CD1c-positive myeloid dendritic cell (primary cell): ENCODE results near the gene PDHX.

Source experiments
- DNase-seq: peaks from one replicate; pipeline ENCODE4 v3.0.0-alpha.2; 2016; ENCODE audit errors: extremely low spot score

PDHX gene

DNA sequence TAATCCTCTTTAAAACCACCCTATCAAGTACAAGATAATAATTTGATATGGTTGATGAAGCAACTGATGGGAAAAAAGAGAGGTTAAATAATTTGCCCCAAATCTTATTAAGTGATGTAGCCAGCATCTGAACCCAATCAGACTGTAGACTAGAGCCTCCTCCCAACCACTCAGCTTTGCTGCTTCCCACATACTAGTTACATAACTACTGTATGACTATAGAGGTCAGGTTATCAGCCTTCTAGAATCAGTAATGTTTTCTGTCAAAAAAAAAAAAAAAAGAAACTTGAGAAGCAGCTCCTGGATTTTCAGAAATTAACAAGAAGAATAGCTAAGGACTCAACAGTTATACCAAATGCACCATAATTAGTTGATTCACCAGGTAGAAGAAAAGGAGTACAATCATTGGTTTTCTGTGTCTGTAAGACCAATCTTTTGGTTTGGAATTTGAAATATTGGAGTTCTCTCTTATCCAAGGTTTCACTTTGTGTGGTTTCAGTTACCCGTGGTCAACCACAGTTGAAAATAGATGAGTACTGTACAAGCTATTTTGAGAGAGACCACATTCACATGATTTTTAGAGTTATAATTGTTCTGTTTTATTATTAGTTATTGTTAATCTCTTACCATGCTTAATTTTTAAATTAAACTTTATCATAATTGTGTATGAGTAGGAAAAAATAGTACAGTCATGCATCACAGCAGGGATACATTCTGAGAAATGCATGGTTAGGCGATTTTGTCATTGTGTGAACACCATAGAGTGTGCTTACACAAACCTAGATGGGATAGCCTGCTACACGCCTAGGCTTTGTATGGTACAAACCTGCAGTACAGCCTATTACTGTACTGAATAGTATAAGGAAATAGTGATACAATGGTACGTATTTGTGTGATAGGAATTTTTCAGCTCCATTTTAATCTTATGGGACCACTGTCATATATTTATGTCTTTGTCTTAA lies 72.2 kb downstream of the PDHX start:
- no peak for DNase-seq

- no peak for DNase-seq
These were observed 74.5 kb downstream of the PDHX start for GRCh38 chr11:34990916-34991315.

GRCh38 chr11:34994854-34995253 lies 78.4 kb downstream of the PDHX start:
- DNase-seq, result no peak

- DNase-seq, result peak; percentile 73
These were observed 80.5 kb downstream of the PDHX start for GRCh38 chr11:34996958-34997357.

- peak; percentile 63 for DNase-seq
These were observed 81.6 kb downstream of the PDHX start for GRCh38 chr11:34997952-34998528.

DNA sequence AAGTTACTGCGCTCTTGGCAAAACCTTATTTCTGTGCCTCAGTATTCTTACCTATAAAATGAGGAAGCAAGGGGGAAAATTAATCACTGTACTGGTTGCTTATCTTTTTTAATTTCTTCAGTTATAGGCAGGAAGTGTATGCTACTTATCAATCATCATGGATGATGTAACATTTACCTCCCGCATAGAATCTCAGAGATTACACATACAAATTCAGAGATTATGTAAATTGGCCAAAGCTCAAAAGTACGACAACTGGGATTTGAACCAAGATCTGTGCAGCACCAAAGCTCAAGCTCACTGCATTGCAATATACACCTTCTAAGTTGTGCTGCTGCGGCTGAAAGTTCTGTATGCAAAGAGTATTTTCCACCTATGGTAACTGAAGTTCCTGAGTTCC lies 83.0 kb downstream of the PDHX start:
- no peak for DNase-seq

GRCh38 chr11:35003186-35003585 lies 86.8 kb downstream of the PDHX start:
- no peak for DNase-seq

DNA sequence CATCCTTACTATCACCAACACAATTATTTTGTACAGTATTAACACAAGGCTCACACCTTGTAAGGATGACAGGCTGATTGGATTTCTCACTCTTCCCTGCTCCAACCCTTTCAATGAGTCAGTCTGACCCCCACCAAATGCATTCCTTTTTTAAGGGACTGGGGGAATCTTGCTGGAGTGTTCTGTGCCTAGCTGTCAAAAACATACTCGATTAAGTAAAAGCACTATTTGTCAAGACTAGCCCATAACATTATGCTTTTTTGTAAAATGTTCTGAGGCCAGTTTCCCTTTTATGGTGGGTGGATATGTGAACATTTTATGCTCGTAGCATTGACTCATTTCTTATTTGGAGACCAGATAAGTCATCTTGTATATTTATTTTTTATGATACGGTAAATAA lies 87.2 kb downstream of the PDHX start:
- DNase-seq, result peak; percentile 52

- DNase-seq, result no peak
These were observed 88.8 kb downstream of the PDHX start for GRCh38 chr11:35005141-35005780.

- DNase-seq, result peak; percentile 91
These were observed 90.1 kb downstream of the PDHX start for GRCh38 chr11:35006389-35007128.

GRCh38 chr11:35007277-35007676 lies 90.9 kb downstream of the PDHX start:
- no peak for DNase-seq

DNA sequence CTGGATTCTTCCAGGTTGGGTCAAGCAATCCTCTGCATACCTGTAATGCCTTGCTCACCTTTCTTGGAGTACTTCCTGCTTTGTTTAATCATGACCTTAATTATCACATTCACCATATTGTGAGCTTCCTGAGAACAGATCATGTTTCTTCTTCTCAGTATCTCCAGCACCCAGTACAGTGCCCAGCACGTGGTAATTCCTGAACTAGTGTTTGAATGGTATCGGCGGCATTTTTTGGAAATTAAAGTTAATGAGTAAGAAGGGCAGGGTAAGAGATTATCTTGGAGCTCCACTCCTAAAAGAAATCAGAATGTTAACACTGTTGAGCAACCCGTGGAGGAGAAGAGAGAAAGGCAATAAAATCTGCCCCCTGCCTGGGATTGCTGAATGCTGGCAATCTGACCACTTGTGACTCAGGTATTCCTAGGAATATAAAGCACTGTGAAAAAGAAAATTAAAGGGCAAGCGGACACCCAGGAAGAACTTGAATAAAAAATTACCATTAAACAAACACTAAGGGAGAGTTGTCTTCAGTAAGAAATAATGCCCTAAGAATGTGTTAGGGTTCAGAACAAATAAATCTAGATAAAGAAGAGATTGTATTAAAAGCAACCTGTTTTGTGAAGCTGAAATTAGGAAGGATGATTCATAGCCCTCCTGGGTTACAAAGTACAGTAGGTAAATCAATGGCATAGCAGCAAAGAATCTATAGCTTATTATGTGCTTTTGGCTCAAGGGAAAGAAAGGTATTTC lies 92.9 kb downstream of the PDHX start:
- no peak for DNase-seq

GRCh38 chr11:35009944-35010342 lies 93.5 kb downstream of the PDHX start:
- DNase-seq, result no peak

GRCh38 chr11:35010654-35011053 lies 94.2 kb downstream of the PDHX start:
- no peak for DNase-seq

DNA sequence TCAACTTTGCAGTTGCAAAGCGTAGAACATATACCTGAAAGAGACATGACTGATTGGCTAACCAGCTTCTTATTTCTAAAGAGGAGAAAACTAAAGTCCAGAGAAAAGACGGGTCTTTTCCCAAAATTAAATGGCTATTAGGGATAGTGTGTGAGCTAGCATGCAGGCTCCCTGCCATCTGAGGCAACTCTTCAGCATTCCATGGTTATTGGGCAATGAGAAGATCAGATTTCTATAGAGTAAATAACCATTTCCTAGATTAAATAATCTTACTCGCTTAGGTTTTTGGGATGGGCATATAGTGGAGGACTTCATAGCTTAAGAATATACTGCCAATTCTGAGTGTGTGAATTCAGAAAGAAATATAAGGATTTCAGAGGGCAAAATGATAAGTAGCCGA lies 95.0 kb downstream of the PDHX start:
- DNase-seq, result no peak

GRCh38 chr11:35011944-35012343 lies 95.5 kb downstream of the PDHX start:
- no peak for DNase-seq

DNA sequence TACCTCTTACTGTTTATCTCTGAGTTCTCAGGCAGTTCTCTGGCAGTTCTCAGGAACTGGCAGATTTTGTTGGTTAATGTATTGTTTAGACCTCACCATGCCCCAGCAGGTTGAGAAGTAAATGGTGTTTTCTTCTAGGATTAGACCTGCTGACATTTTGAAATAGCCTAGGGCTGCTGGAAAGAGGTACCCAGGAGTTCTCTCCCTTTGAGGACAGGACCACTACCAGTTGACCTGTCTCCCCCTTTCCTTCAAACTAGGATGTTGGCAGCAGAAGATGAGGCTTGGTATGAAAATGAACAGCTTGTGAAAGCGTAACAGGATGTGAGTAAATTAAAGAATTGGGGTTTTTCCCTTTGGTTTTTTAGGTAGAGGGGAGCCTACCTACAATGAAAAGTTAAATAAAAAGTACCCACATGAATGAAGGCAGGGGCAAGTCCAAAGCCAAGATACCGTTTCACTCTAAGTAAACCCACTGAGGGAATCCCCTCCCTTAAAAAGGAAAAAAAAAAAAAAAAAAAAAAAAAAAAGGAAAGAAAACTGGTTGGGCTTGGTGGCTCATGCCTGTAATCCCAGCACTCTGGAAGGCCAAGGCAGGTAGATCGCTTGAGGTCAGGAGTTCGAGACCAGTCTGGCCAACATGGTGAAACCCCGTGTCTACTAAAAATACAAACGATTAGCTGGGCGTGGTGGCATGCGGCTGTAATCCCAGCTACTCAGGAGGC lies 96.2 kb downstream of the PDHX start:
- peak; percentile 32 for DNase-seq

DNA sequence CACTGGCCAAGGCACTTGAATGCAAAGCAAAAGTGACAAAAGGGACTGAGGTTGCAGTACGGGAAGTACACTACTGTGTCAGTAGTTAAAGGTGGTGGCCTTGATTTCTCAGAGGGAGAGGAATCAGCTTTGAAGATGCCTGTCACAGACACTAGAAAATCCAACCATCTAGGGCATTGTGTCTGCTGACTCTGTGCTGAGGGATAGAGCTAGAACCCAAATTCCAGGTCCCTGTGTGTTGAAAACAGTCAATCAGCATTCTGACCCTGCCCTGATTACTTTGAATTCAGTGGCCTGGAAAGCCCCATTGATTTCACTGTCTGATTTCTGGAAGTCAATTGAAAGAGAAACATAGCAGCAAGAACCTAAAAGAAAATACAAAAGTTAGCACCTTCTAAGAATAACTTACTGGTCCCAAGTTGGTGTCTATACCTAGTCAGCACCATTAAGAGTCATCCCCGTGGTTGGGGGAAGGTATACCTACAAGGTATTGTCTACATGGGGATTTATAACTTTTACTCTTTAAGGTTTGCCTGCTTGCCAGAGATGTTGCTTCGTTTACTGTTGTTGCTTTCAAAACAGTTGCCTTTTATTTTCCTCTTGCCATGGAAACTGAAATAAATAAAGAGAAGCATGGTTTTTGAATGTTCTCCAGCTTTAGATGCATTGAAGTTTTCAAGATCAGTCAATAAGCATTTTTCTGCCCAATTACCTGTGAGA lies 97.3 kb downstream of the PDHX start:
- peak; percentile 35 for DNase-seq

DNA sequence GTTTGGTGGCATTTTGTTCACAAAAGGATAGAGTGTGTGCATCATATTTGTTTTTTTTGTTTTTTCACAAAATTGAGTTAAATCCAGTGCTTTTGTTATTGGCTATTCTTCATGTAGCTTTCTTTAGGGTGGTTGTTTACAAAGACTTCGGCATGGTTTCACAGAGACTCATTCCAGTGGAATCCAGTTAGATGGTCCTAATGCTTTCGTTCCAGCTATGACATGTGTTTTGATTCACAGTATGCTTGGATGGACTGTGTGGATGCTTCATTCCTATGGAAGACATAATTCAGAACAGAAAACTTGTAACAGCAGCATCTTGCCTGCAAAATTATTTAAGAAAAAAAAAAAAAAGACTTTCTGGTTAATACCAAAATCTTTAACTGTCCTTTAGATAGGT lies 97.9 kb downstream of the PDHX start:
- no peak for DNase-seq
